WTC11 (cell line): ENCODE measurements around the gene ZFP2. TPM values are rescaled to one million over a fixed set of nuclear protein-coding genes. Genes with fewer than 3 reads are reported as not detected.

ENCODE experiments used
- ATF1 ChIP-seq: sonication (generic); formaldehyde crosslinking; IDR thresholded peaks from 2 replicates; pipeline ENCODE4 v1.8.1; 2023; ENCODE audit warnings: mild to moderate bottlenecking, moderate library complexity, missing genetic modification reagents
- CDX4 ChIP-seq: fragments of 250-450 bp; sonication (Bioruptor Pico); IDR thresholded peaks from 2 replicates; pipeline ENCODE4 v1.9.0; 2021; ENCODE audit warnings: moderate library complexity, mild to moderate bottlenecking, inconsistent platforms, borderline replicate concordance
- CREB1 ChIP-seq: sonication (generic); formaldehyde crosslinking; IDR thresholded peaks from 2 replicates; pipeline ENCODE4 v1.8.0; 2023; ENCODE audit warnings: mild to moderate bottlenecking, missing genetic modification reagents
- FOXJ3 ChIP-seq: sonication (generic); formaldehyde crosslinking; IDR thresholded peaks from 2 replicates; pipeline ENCODE4 v1.9.0; 2021; ENCODE audit warnings: missing genetic modification reagents, mild to moderate bottlenecking, borderline replicate concordance
- FOXP1 ChIP-seq: sonication (generic); formaldehyde crosslinking; IDR thresholded peaks from 2 replicates; pipeline ENCODE4 v1.8.0; 2022; ENCODE audit warnings: missing genetic modification reagents, mild to moderate bottlenecking, moderate library complexity, borderline replicate concordance
- GTF2I ChIP-seq: fragments of 250-450 bp; sonication (Bioruptor Pico); conservative IDR thresholded peaks from 2 replicates; pipeline ENCODE4 v1.4.0; 2021; ENCODE audit warnings: mild to moderate bottlenecking
- MLX ChIP-seq: sonication (generic); formaldehyde crosslinking; IDR thresholded peaks from 2 replicates; pipeline ENCODE4 v1.8.1; 2023; ENCODE audit warnings: mild to moderate bottlenecking, missing genetic modification reagents, moderate library complexity
- NFE2L1 ChIP-seq: sonication (generic); formaldehyde crosslinking; IDR thresholded peaks from 2 replicates; pipeline ENCODE4 v1.8.1; 2023; ENCODE audit warnings: missing genetic modification reagents
- NFYB ChIP-seq: sonication (generic); formaldehyde crosslinking; conservative IDR thresholded peaks from 2 replicates; pipeline ENCODE4 v1.8.0; 2022; ENCODE audit warnings: low read depth, missing genetic modification reagents
- NR2C2 ChIP-seq: sonication (generic); formaldehyde crosslinking; IDR thresholded peaks from 2 replicates; pipeline ENCODE4 v1.8.0; 2022; ENCODE audit warnings: mild to moderate bottlenecking, missing genetic modification reagents
- SOX15 ChIP-seq: fragments of 250-450 bp; sonication (Bioruptor Pico); IDR thresholded peaks from 2 replicates; pipeline ENCODE4 v1.9.0; 2021; ENCODE audit warnings: mild to moderate bottlenecking
- STAT6 ChIP-seq: sonication (generic); formaldehyde crosslinking; conservative IDR thresholded peaks from 2 replicates; pipeline ENCODE4 v1.8.1; 2023; ENCODE audit warnings: mild to moderate bottlenecking, low read depth, missing genetic modification reagents, moderate library complexity
- TCF7 ChIP-seq: sonication (generic); formaldehyde crosslinking; IDR thresholded peaks from 2 replicates; pipeline ENCODE4 v1.8.0; 2022; ENCODE audit warnings: mild to moderate bottlenecking, low read depth, missing genetic modification reagents, moderate library complexity
- TEAD4 ChIP-seq: sonication (generic); formaldehyde crosslinking; IDR thresholded peaks from 2 replicates; pipeline ENCODE4 v1.8.0; 2022; ENCODE audit warnings: mild to moderate bottlenecking, missing genetic modification reagents
- TP53 ChIP-seq: sonication (generic); formaldehyde crosslinking; IDR thresholded peaks from 2 replicates; pipeline ENCODE4 v1.8.1; 2023; ENCODE audit warnings: mild to moderate bottlenecking, missing genetic modification reagents
- ZNF138 ChIP-seq: sonication (generic); formaldehyde crosslinking; conservative IDR thresholded peaks from 2 replicates; pipeline ENCODE4 v1.8.1; 2022; ENCODE audit warnings: mild to moderate bottlenecking, moderate library complexity, missing genetic modification reagents
- ZNF281 ChIP-seq: sonication (generic); formaldehyde crosslinking; IDR thresholded peaks from 2 replicates; pipeline ENCODE4 v1.8.0; 2023; ENCODE audit warnings: mild to moderate bottlenecking, missing genetic modification reagents
- ZNF532 ChIP-seq: fragments of 250-450 bp; sonication (Bioruptor Pico); IDR thresholded peaks from 2 replicates; pipeline ENCODE4 v1.9.0; 2021; ENCODE audit warnings: mild to moderate bottlenecking, borderline replicate concordance
- total RNA-seq: library from RNA; stranded (reverse); gene quantifications from 3 replicates; pipeline ENCODE4 v1.2.3, GENCODE V29; 2021
- TF ChIP-seq, protein P1 (sequence below): fragments of 250-450 bp; sonication (Bioruptor Pico); IDR thresholded peaks from 2 replicates; pipeline ENCODE4 v1.9.0; 2021; ENCODE audit warnings: mild to moderate bottlenecking
- TF ChIP-seq, protein P2 (sequence below): sonication (generic); formaldehyde crosslinking; IDR thresholded peaks from 2 replicates; pipeline ENCODE4 v1.8.1; 2023; ENCODE audit warnings: mild to moderate bottlenecking, moderate library complexity, missing genetic modification reagents
- TF ChIP-seq, protein P3 (sequence below): sonication (generic); formaldehyde crosslinking; IDR thresholded peaks from 2 replicates; pipeline ENCODE4 v1.8.0; 2023; ENCODE audit warnings: missing genetic modification reagents

The ZFP2 gene
- total RNA-seq, 1 experiment from 2014 or later, result 1.0 TPM

DNA sequence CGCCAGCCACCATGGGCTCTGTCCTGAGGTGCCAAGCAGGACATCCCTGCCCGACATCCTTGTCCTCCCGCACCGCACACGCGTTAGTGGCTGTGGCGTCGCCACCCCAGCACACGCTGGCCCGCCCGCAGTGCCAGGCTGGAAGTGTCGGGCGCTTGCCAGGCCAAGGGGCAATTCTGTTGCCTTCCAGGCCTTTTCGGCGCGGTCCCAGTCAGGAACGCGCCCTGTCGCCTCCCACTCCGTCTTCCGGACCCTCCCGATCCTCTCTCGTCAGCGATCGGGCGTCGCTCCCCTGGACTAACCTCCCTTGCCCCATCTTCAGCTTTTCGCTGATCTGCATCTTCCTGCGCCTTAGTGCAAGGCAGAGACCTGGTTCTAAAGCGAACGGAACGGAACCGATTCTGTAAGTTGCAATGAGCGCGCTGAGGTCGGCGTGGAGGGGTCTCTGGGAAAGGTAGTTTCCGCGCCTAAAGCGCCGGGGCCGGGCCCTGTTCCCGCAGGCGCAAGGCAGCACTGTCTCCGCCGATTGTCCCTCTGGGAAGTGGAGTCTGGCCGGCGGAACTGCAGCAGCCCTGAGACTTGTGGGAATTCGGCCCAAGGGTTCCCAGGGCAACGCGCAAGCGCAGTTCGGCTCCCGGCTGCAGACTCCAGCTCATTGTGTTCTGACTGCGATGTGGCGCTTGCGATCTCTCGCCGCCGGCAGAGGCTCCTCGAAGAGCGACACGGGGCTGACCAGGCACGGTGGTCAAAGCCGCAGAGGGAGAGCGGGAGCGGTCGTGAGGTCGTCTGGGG, 45.1 kb downstream of the ZFP2 start, which contains the start of gene ZNF454 (continued):
- TF ChIP-seq, protein P1, sequence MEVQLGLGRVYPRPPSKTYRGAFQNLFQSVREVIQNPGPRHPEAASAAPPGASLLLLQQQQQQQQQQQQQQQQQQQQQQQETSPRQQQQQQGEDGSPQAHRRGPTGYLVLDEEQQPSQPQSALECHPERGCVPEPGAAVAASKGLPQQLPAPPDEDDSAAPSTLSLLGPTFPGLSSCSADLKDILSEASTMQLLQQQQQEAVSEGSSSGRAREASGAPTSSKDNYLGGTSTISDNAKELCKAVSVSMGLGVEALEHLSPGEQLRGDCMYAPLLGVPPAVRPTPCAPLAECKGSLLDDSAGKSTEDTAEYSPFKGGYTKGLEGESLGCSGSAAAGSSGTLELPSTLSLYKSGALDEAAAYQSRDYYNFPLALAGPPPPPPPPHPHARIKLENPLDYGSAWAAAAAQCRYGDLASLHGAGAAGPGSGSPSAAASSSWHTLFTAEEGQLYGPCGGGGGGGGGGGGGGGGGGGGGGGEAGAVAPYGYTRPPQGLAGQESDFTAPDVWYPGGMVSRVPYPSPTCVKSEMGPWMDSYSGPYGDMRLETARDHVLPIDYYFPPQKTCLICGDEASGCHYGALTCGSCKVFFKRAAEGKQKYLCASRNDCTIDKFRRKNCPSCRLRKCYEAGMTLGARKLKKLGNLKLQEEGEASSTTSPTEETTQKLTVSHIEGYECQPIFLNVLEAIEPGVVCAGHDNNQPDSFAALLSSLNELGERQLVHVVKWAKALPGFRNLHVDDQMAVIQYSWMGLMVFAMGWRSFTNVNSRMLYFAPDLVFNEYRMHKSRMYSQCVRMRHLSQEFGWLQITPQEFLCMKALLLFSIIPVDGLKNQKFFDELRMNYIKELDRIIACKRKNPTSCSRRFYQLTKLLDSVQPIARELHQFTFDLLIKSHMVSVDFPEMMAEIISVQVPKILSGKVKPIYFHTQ (CRISPR knock-in tag), result no peak
- TF ChIP-seq FOXJ3, result no peak
- no peak for TF ChIP-seq SOX15 (CRISPR knock-in tag)
- 0 out of 2 replicates have a peak, but pooled peaks have one; percentile 50 for TF ChIP-seq ATF1 (CRISPR knock-in tag)
- TF ChIP-seq, protein P2, sequence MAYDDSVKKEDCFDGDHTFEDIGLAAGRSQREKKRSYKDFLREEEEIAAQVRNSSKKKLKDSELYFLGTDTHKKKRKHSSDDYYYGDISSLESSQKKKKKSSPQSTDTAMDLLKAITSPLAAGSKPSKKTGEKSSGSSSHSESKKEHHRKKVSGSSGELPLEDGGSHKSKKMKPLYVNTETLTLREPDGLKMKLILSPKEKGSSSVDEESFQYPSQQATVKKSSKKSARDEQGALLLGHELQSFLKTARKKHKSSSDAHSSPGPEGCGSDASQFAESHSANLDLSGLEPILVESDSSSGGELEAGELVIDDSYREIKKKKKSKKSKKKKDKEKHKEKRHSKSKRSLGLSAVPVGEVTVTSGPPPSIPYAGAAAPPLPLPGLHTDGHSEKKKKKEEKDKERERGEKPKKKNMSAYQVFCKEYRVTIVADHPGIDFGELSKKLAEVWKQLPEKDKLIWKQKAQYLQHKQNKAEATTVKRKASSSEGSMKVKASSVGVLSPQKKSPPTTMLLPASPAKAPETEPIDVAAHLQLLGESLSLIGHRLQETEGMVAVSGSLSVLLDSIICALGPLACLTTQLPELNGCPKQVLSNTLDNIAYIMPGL, result no peak
- peak; percentile 90 for TF ChIP-seq FOXP1 (CRISPR knock-in tag)
- TF ChIP-seq MLX, result no peak
- TF ChIP-seq TP53 (CRISPR knock-in tag), result peak; percentile 53; the same call in 1 of the 2 replicates
- no peak; the same call in 1 of the 2 replicates for TF ChIP-seq ZNF138
- TF ChIP-seq NFE2L1 (CRISPR knock-in tag), result 0 out of 2 replicates have a peak, but pooled peaks have one; percentile 1
- TF ChIP-seq ZNF532 (CRISPR knock-in tag), result no peak
- no peak for TF ChIP-seq NR2C2 (CRISPR knock-in tag)
- TF ChIP-seq TEAD4 (CRISPR knock-in tag), result peak; percentile 87
- no peak for TF ChIP-seq GTF2I (CRISPR knock-in tag)
- TF ChIP-seq ZNF281, result 0 out of 2 replicates have a peak, but pooled peaks have one; percentile 70
- peak; percentile 45; the same call in 1 of the 2 replicates for TF ChIP-seq CREB1 (CRISPR knock-in tag)
- 0 out of 2 replicates have a peak, but pooled peaks have one; percentile 53 for TF ChIP-seq TCF7 (CRISPR knock-in tag)
- no peak for TF ChIP-seq CDX4 (CRISPR knock-in tag)
- TF ChIP-seq STAT6 (CRISPR knock-in tag), result no peak; the same call in 1 of the 2 replicates
- TF ChIP-seq, protein P3, sequence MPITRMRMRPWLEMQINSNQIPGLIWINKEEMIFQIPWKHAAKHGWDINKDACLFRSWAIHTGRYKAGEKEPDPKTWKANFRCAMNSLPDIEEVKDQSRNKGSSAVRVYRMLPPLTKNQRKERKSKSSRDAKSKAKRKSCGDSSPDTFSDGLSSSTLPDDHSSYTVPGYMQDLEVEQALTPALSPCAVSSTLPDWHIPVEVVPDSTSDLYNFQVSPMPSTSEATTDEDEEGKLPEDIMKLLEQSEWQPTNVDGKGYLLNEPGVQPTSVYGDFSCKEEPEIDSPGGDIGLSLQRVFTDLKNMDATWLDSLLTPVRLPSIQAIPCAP (CRISPR knock-in tag), result no peak; the same call in none of the 2 replicates
- TF ChIP-seq NFYB (CRISPR knock-in tag), result no peak
